Spleen (tissue), 7 donors: ENCODE data around the gene ADM2.

Source experiments
- POLR2A ChIP-seq, 3 donors: fragments of 450-650 bp; IDR thresholded peaks; one replicate each; pipeline ENCODE4 v1.5.1; 2017; ENCODE audit warnings: antibody characterized with exemption in 3 of 3, mild to moderate bottlenecking in 1 of 3
- TF ChIP-seq, protein P1 (sequence below), 11 experiments: fragments of 200-600 bp in 7 of 11; fragments of 450-650 bp in 4 of 11; sonication (generic) in 4 of 11; IDR thresholded peaks in 8 of 11; conservative IDR thresholded peaks in 3 of 11; 1 replicate in 7 of 11; 2 replicates in 4 of 11; pipeline versions ENCODE4 v1.4.0 to v1.8.0; 2016 to 2021; ENCODE audit warnings: antibody characterized with exemption in 11 of 11, inconsistent platforms in 4 of 11, mild to moderate bottlenecking in 1 of 11
- donor health status: DM: no; HTN: no; CAD: no; lungs with moderate emphysema.
- donor health status: DM: no; HTN: no; CAD: no.
- donor health status: DM: no; HTN: no; CAD: no.

- TF ChIP-seq, protein P1, sequence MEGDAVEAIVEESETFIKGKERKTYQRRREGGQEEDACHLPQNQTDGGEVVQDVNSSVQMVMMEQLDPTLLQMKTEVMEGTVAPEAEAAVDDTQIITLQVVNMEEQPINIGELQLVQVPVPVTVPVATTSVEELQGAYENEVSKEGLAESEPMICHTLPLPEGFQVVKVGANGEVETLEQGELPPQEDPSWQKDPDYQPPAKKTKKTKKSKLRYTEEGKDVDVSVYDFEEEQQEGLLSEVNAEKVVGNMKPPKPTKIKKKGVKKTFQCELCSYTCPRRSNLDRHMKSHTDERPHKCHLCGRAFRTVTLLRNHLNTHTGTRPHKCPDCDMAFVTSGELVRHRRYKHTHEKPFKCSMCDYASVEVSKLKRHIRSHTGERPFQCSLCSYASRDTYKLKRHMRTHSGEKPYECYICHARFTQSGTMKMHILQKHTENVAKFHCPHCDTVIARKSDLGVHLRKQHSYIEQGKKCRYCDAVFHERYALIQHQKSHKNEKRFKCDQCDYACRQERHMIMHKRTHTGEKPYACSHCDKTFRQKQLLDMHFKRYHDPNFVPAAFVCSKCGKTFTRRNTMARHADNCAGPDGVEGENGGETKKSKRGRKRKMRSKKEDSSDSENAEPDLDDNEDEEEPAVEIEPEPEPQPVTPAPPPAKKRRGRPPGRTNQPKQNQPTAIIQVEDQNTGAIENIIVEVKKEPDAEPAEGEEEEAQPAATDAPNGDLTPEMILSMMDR (IDR thresholded peaks at IDR 0.05 in 8 of 11, conservative IDR thresholded peaks at IDR 0.05 in 3 of 11) = no peak
- TF ChIP-seq POLR2A (IDR thresholded peaks at IDR 0.05) = no peak
These were observed 42.0 kb upstream of the ADM2 start for GRCh38 chr22:50439314-50439870.
